CD14-positive monocyte (primary cell): Measurements from ENCODE around the gene KRTAP5-11. TPM values are rescaled to one million over a fixed set of nuclear protein-coding genes. Genes with fewer than 3 reads are reported as not detected.
"Not testable (repeated sequence)": the region's sequence is repeated elsewhere in the genome, so short reads cannot be mapped to it uniquely, and the experiment has no call there.

Source experiments
- DNase-seq, 3 donors: peaks; one replicate each; pipeline ENCODE4 v3.0.0-alpha.2; 2011 to 2022
- H2AFZ ChIP-seq: 2 replicates; pipeline ENCODE4 v1.6.0; 2012; ENCODE audit warnings: mild to moderate bottlenecking, low read depth, low read length, inconsistent platforms; ENCODE audit not compliant: insufficient read depth, poor library complexity, severe bottlenecking
- H3K27ac ChIP-seq, 2 donors: 1 replicate in 1 of 2; 2 replicates in 1 of 2; pipeline ENCODE4 v1.5.1; 2012 to 2013; ENCODE audit warnings: low read length in 2 of 2, control low read depth in 1 of 2, inconsistent platforms in 1 of 2, low read depth in 1 of 2, mild to moderate bottlenecking in 1 of 2
- H3K27me3 ChIP-seq, 2 donors: one replicate each; pipeline versions ENCODE4 v1.6.0 to v1.6.1; 2011 to 2013; ENCODE audit warnings: low read length in 2 of 2; ENCODE audit not compliant: control insufficient read depth in 2 of 2, insufficient read depth in 2 of 2
- H3K36me3 ChIP-seq, 2 donors: replicated peaks in 1 of 2; 1 replicate in 1 of 2; 2 replicates in 1 of 2; pipeline versions ENCODE4 v1.5.1 to v1.6.1; 2012 to 2013; ENCODE audit warnings: low read length in 2 of 2, control low read depth in 1 of 2, inconsistent platforms in 1 of 2, mild to moderate bottlenecking in 1 of 2; ENCODE audit not compliant: insufficient read depth in 2 of 2, control insufficient read depth in 1 of 2
- H3K4me1 ChIP-seq, 2 donors: 1 replicate in 1 of 2; 2 replicates in 1 of 2; pipeline versions ENCODE4 v1.5.1 to v1.6.1; 2012 to 2013; ENCODE audit warnings: low read length in 2 of 2, control low read depth in 1 of 2, inconsistent platforms in 1 of 2, mild to moderate bottlenecking in 1 of 2, moderate library complexity in 1 of 2; ENCODE audit not compliant: insufficient read depth in 2 of 2, control insufficient read depth in 1 of 2
- H3K4me2 ChIP-seq: replicated peaks from 2 replicates; pipeline ENCODE3; 2012; ENCODE audit warnings: low read length, moderate library complexity, mild to moderate bottlenecking; ENCODE audit not compliant: poor library complexity, severe bottlenecking; ENCODE audit errors: extremely low read depth
- H3K4me3 ChIP-seq, 3 experiments: fragments of 200-600 bp in 1 of 3; sonication (generic) in 1 of 3; replicated peaks in 1 of 3; 1 replicate in 2 of 3; 2 replicates in 1 of 3; pipeline ENCODE4 v1.5.1; 2011 to 2013; ENCODE audit warnings: low read length in 3 of 3, mild to moderate bottlenecking in 3 of 3, control low read depth in 2 of 3, low read depth in 2 of 3, inconsistent platforms in 1 of 3, moderate library complexity in 1 of 3
- H3K79me2 ChIP-seq: 2 replicates; pipeline ENCODE4 v1.6.0; 2012; ENCODE audit warnings: mild to moderate bottlenecking, control low read depth, inconsistent platforms, low read length, moderate library complexity; ENCODE audit not compliant: insufficient read depth
- H3K9ac ChIP-seq: 2 replicates; pipeline ENCODE4 v1.6.0; 2017; ENCODE audit warnings: low read length, mild to moderate bottlenecking; ENCODE audit not compliant: insufficient read depth, poor library complexity, severe bottlenecking
- H3K9me3 ChIP-seq, 2 donors: replicated peaks in 1 of 2; 1 replicate in 1 of 2; 2 replicates in 1 of 2; pipeline versions ENCODE4 v1.5.1 to v1.6.1; 2012 to 2013; ENCODE audit warnings: low read length in 2 of 2, control low read depth in 1 of 2; ENCODE audit not compliant: control insufficient read depth in 1 of 2, insufficient read depth in 1 of 2
- H4K20me1 ChIP-seq: 2 replicates; pipeline ENCODE4 v1.6.0; 2012; ENCODE audit warnings: mild to moderate bottlenecking, low read length, control low read depth, moderate library complexity; ENCODE audit not compliant: insufficient read depth
- H3K27ac Mint-ChIP-seq, 7 donors: one replicate each; pipeline ENCODE4 v1.8.0; 2020; ENCODE audit warnings: mild to moderate bottlenecking in 7 of 7, mixed read lengths in 7 of 7, moderate library complexity in 6 of 7, inconsistent platforms in 2 of 7
- H3K27me3 Mint-ChIP-seq, 3 donors: one replicate each; pipeline ENCODE4 v1.8.0; 2021 to 2022; ENCODE audit warnings: low read depth in 3 of 3, mild to moderate bottlenecking in 3 of 3, mixed read lengths in 3 of 3, moderate library complexity in 3 of 3, inconsistent platforms in 1 of 3
- H3K36me3 Mint-ChIP-seq, 2 donors: one replicate each; pipeline ENCODE4 v1.8.0; 2020; ENCODE audit warnings: mixed read lengths in 2 of 2, inconsistent platforms in 1 of 2, mild to moderate bottlenecking in 1 of 2
- H3K4me1 Mint-ChIP-seq: one replicate; pipeline ENCODE4 v1.8.0; 2020; ENCODE audit warnings: mild to moderate bottlenecking, mixed read lengths
- H3K4me3 Mint-ChIP-seq, 2 donors: one replicate each; pipeline ENCODE4 v1.8.0; 2020; ENCODE audit warnings: mild to moderate bottlenecking in 2 of 2, mixed read lengths in 2 of 2, moderate library complexity in 1 of 2
- H3K9me3 Mint-ChIP-seq, 7 donors: one replicate each; pipeline ENCODE4 v1.8.0; 2020 to 2022; ENCODE audit warnings: mixed read lengths in 7 of 7, mild to moderate bottlenecking in 6 of 7, moderate library complexity in 6 of 7, inconsistent platforms in 2 of 7
- WGBS: methylation state at CpG from one replicate; pipeline ENCODE4 v1.1.5; 2013; ENCODE audit warnings: missing lambda C conversion rate; ENCODE audit not compliant: insufficient coverage; 5-methylcytosine and 5-hydroxymethylcytosine counted together
- intact Hi-C, 2 donors: fragments of 100-400 bp; cut with micrococcal nuclease; formaldehyde crosslinking; loops; one replicate each; pipeline versions ENCODE4 v1.15.0 to v1.15.1; 2023
- polyA plus RNA-seq, 3 donors: library from polyadenylated mRNA; depleted of rRNA in 1 of 3; unstranded in 2 of 3; stranded (reverse) in 1 of 3; fragments of 300-500 nt in 2 of 3; fragments of >200 nt in 1 of 3; fragmentation: Illumina TruSeq in 2 of 3; gene quantifications; 1 replicate in 2 of 3; 2 replicates in 1 of 3; pipeline ENCODE4 v1.2.3, GENCODE V29; 2012 to 2021
- TF ChIP-seq, protein P1 (sequence below): fragments of 200-600 bp; IDR thresholded peaks from one replicate; pipeline ENCODE4 v1.8.0; 2022; ENCODE audit warnings: antibody characterized with exemption, mild to moderate bottlenecking

KRTAP5-11 gene
- polyA plus RNA-seq, 3 donors: not detected

DNA sequence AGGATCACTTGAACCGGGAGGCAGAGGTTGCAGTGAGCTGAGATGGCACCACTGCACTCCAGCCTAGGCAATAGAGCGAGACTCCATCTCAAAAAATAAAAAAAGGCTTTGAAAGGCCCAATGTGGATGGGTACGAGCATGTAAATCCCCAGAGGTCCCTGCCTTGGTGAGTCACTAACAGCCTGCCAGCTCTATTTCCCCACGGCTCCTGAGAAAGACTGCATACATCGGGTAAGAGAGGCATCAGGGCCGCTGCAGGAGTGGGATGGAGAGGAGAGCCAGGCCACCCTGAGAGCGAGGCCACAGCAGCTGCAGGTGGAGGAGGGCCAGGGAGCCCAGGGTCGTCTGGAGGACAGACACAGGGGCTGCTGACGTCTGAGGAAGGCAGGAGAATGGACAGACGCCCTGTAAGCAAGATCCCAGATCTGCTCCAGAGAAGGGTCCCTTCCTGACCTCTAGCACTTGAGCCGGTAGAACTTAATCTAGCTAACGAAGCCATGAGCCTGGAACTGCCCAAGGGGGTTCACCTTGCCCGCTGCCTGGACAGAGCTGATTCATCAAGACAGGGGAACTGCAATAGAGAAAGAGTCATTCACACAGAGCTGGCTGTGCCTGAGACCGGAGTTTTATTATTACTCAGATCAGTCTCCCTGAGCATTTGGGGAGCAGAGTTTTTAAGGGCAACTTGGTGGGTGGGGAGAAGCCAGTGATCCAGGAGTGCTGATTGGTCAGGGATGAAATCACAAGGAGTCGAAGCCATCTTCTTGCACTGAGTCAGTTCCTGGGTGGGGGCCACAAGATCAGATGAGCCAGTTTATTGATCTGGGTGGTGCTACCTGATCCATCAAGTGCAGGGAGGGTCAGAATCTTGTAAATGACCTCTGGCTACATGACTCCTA, 39.5 kb downstream of the KRTAP5-11 start:
- Mint-ChIP-seq H3K27me3 (peaks cover 0 to 9% (median 2%) of the 10 kb centered on the region in 3 donors), H3K9me3 (peaks cover 13 to 29% (median 15%) of the 10 kb centered on the region in 7 donors), H3K4me1 (peaks cover 17% of the 10 kb centered on the region), H3K4me3 (no peak overlapping the region), H3K36me3 (no peaks in the 10 kb centered on the region), H3K27ac (peak overlapping the region in 3 of 7 donors; percentile 23 to 64 (median 51))
- H3K79me2 ChIP-seq: no peaks in the 10 kb centered on the region
- TF ChIP-seq, protein P1, sequence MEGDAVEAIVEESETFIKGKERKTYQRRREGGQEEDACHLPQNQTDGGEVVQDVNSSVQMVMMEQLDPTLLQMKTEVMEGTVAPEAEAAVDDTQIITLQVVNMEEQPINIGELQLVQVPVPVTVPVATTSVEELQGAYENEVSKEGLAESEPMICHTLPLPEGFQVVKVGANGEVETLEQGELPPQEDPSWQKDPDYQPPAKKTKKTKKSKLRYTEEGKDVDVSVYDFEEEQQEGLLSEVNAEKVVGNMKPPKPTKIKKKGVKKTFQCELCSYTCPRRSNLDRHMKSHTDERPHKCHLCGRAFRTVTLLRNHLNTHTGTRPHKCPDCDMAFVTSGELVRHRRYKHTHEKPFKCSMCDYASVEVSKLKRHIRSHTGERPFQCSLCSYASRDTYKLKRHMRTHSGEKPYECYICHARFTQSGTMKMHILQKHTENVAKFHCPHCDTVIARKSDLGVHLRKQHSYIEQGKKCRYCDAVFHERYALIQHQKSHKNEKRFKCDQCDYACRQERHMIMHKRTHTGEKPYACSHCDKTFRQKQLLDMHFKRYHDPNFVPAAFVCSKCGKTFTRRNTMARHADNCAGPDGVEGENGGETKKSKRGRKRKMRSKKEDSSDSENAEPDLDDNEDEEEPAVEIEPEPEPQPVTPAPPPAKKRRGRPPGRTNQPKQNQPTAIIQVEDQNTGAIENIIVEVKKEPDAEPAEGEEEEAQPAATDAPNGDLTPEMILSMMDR: no peak
- H3K36me3 ChIP-seq: no peaks in the 10 kb centered on the region
- H3K4me2 ChIP-seq: no peak overlapping the region
- H2AFZ ChIP-seq: no peak overlapping the region
- no peaks in the 10 kb centered on the region for H3K27me3 ChIP-seq
- intact Hi-C loops: no loop called here
- H3K4me1 ChIP-seq: peaks cover 9 to 13% of the 10 kb centered on the region in 2 donors
- no peak overlapping the region for H3K9ac ChIP-seq
- peaks cover 0 to 31% of the 10 kb centered on the region in 2 donors for H3K9me3 ChIP-seq
- no peak overlapping the region for H3K27ac ChIP-seq
- no peak overlapping the region for H3K4me3 ChIP-seq
- peak in 2 of 3 donors; percentile 15 to 68 for DNase-seq
- 65% methylated on average over 14 of the region's 15 CpGs for WGBS
- H4K20me1 ChIP-seq: no peaks in the 10 kb centered on the region

DNA sequence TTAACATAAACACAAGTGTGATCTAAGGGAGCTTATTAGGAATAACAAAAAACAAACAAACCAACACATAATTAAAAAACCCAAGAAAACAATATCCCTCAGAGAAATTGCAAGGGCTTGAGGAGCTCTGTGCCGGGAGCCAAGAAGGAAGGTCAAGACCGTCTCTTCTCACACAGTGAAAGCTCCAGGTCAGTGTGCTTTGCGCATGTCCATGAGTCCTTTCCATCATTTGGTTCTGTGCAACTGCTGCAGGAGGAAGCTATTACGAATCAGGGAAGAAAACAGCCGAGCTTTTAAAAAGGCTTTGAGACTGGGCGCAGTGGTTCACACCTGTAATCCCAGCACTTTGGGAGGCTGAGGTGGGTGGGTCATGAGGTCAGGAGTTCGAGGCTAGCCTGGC, 40.3 kb downstream of the KRTAP5-11 start:
- no peak overlapping the region for H3K4me2 ChIP-seq
- no peak overlapping the region for H3K4me3 ChIP-seq
- no peaks in the 10 kb centered on the region for H3K36me3 ChIP-seq
- H3K27ac ChIP-seq: no peak overlapping the region
- H3K4me1 ChIP-seq: peaks cover 9 to 13% of the 10 kb centered on the region in 2 donors
- TF ChIP-seq, protein P1: no peak
- H3K4me1 Mint-ChIP-seq: peaks cover 15% of the 10 kb centered on the region
- no peaks in the 10 kb centered on the region for H3K79me2 ChIP-seq
- no peaks in the 10 kb centered on the region for H4K20me1 ChIP-seq
- no peaks in the 10 kb centered on the region for H3K27me3 ChIP-seq
- H3K27ac Mint-ChIP-seq: peak overlapping the region in 1 of 7 donors; percentile 13
- no peak overlapping the region for H3K9ac ChIP-seq
- peaks cover 0 to 9% (median 2%) of the 10 kb centered on the region in 3 donors for H3K27me3 Mint-ChIP-seq
- H2AFZ ChIP-seq: no peak overlapping the region
- peaks cover 0 to 31% of the 10 kb centered on the region in 2 donors for H3K9me3 ChIP-seq
- 98% methylated on average over 4 of the region's 7 CpGs for WGBS
- no peaks in the 10 kb centered on the region for H3K36me3 Mint-ChIP-seq
- DNase-seq: no peak
- intact Hi-C loops: no loop called here
- H3K4me3 Mint-ChIP-seq: no peak overlapping the region
- H3K9me3 Mint-ChIP-seq: peaks cover 13 to 29% (median 15%) of the 10 kb centered on the region in 7 donors

DNA sequence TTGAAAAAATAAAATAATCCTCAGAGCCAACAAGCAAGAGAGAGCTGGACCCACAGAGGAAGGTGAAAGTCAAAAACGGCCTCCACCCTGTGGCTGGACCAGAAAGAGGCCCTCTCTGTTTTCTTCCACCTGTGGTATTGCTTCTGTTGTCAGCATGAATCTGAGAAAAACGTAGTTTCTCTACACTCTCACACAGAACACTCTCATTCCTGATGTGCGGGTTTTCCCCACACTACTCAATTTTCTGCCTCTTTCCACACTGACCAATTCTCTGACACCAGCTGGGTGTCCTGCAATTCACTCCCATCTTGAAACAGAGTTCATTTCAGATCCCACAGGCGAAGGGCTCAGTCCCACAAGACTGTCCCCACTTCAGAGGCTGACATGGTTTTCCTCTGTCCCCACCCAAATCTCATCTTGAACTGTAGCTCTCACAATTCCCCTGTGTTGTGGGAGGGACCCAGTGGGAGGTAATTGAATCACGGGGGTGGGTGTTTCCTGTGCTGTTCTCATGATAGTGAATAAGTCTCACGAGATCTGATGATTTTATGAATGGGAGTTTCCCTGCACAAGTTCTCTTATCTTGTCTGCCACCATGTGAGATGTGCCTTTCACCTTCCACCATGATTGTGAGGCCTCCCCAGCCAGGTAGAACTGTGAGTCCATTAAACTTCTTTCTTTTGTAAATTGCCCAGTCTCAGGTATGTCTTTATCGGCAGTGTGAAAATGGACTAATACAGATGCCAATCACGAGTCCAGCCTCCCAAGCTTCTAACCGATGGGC, 42.0 kb downstream of the KRTAP5-11 start:
- H3K27ac Mint-ChIP-seq, H3K36me3 ChIP-seq, H3K4me3 Mint-ChIP-seq: not testable (repeated sequence)

More for the DNA sequence above, 42.0 kb downstream of the KRTAP5-11 start:
- H4K20me1 ChIP-seq, intact Hi-C loops, DNase-seq, H3K4me2 ChIP-seq, H3K27me3 Mint-ChIP-seq, H2AFZ ChIP-seq, H3K9ac ChIP-seq, H3K79me2 ChIP-seq, H3K27ac ChIP-seq, H3K36me3 Mint-ChIP-seq, H3K27me3 ChIP-seq, H3K4me3 ChIP-seq: not testable (repeated sequence)
- Mint-ChIP-seq H3K9me3 (peaks cover 5 to 19% (median 8%) of the 10 kb centered on the region in 7 donors), H3K4me1 (peaks cover 15% of the 10 kb centered on the region)
- Histone ChIP-seq H3K9me3 (peaks cover 0 to 16% of the 10 kb centered on the region in 2 donors), H3K4me1 (peaks cover 9 to 13% of the 10 kb centered on the region in 2 donors)
- 99% methylated on average over 5 of the region's 9 CpGs for WGBS
